ENCODE data around the gene DDX39A.
A peak's percentile ranks its signal among the peaks of the same experiment; 100 is the strongest.

DNA sequence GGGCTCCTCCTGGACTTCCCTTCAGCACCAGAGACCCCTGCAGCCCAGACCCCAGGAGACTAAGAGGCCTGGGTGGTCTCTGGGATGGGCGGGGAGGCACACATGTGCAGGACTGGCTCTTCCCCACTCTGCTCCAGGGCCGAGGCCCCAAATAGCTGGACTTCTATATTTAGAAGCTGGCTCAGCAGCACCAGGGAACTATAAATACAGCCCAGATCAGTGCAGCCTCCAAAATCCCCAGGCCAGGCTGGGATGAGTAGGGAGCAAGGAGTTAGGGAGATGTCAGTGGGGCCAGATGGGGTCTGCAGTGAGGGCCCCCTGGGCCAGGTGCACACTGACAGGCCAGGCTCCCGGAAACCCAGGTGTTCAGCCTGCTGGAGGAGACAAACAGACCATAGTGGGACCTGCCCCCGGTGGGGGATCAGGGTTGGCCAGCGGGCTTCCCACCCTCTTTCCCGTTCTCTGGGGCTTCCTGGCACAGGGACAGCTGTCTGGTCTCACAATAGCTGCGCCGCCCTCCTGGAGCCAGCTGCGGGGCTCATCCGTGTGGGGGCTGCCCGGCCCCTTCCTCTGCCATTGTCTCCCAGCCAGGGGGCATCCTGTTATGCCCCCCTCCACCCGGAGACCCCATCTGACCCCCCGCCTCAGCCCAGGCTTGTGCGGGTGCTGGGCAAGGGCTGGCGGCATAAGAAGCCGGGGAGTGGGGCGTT lies 43.4 kb downstream of the DDX39A start:
- TF ChIP-seq, protein P1, sequence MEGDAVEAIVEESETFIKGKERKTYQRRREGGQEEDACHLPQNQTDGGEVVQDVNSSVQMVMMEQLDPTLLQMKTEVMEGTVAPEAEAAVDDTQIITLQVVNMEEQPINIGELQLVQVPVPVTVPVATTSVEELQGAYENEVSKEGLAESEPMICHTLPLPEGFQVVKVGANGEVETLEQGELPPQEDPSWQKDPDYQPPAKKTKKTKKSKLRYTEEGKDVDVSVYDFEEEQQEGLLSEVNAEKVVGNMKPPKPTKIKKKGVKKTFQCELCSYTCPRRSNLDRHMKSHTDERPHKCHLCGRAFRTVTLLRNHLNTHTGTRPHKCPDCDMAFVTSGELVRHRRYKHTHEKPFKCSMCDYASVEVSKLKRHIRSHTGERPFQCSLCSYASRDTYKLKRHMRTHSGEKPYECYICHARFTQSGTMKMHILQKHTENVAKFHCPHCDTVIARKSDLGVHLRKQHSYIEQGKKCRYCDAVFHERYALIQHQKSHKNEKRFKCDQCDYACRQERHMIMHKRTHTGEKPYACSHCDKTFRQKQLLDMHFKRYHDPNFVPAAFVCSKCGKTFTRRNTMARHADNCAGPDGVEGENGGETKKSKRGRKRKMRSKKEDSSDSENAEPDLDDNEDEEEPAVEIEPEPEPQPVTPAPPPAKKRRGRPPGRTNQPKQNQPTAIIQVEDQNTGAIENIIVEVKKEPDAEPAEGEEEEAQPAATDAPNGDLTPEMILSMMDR (IDR thresholded peaks at IDR 0.05): no peak
- peak; percentile 26 for TF ChIP-seq POLR2AphosphoS5 (IDR thresholded peaks at IDR 0.05)
- TF ChIP-seq EP300 (IDR thresholded peaks at IDR 0.05): no peak

Data from gastroesophageal sphincter (tissue), 3 donors.